Mesenchymal stem cell (in vitro differentiated cells and primary cell): Measurements from ENCODE around the gene ESR1.

Experiments
- DNase-seq: peaks from one replicate; pipeline ENCODE4 v3.0.0-alpha.2; 2013
- H2AFZ ChIP-seq: one replicate; pipeline ENCODE4 v1.6.1; 2013; ENCODE audit warnings: low read depth, mild to moderate bottlenecking, control low read depth, inconsistent platforms, low read length, moderate library complexity
- H2AK5ac ChIP-seq: 2 replicates; pipeline ENCODE4 v1.6.1; 2013; ENCODE audit warnings: low read length, moderate library complexity, mild to moderate bottlenecking, inconsistent platforms; ENCODE audit not compliant: severe bottlenecking
- H2BK120ac ChIP-seq: one replicate; pipeline ENCODE4 v1.6.1; 2013; ENCODE audit warnings: low read depth, mild to moderate bottlenecking, inconsistent platforms, low read length, moderate library complexity
- H2BK12ac ChIP-seq, 2 experiments: one replicate each; pipeline ENCODE4 v1.6.1; 2013; ENCODE audit warnings: inconsistent platforms in 2 of 2, low read length in 2 of 2, mild to moderate bottlenecking in 2 of 2, moderate library complexity in 2 of 2, control low read depth in 1 of 2
- H2BK15ac ChIP-seq: one replicate; pipeline ENCODE4 v1.6.1; 2013; ENCODE audit warnings: mild to moderate bottlenecking, low read depth, inconsistent platforms; ENCODE audit not compliant: poor library complexity, severe bottlenecking
- H2BK5ac ChIP-seq: 2 replicates; pipeline ENCODE4 v1.6.1; 2013; ENCODE audit warnings: low read depth, mild to moderate bottlenecking, low read length, control low read depth, inconsistent platforms; ENCODE audit not compliant: poor library complexity, severe bottlenecking
- H3K14ac ChIP-seq, 2 experiments: one replicate each; pipeline ENCODE4 v1.6.1; 2013; ENCODE audit warnings: inconsistent platforms in 2 of 2, low read length in 2 of 2, control low read depth in 1 of 2, mild to moderate bottlenecking in 1 of 2, moderate library complexity in 1 of 2
- H3K18ac ChIP-seq, 2 experiments: one replicate each; pipeline ENCODE4 v1.6.1; 2013; ENCODE audit warnings: inconsistent platforms in 2 of 2, low read length in 2 of 2, control low read depth in 1 of 2, low read depth in 1 of 2, mild to moderate bottlenecking in 1 of 2
- H3K23ac ChIP-seq, 2 experiments: one replicate each; pipeline ENCODE4 v1.6.1; 2013; ENCODE audit warnings: inconsistent platforms in 2 of 2, low read length in 2 of 2, mild to moderate bottlenecking in 2 of 2, moderate library complexity in 2 of 2, control low read depth in 1 of 2
- H3K27ac ChIP-seq: 2 replicates; pipeline ENCODE4 v1.5.1; 2013; ENCODE audit warnings: mild to moderate bottlenecking, moderate library complexity, low read length, control low read depth, inconsistent platforms; ENCODE audit not compliant: poor library complexity, severe bottlenecking
- H3K27me3 ChIP-seq, 2 experiments: 2 replicates each; pipeline versions ENCODE4 v1.6.1 to v1.7.0; 2013; ENCODE audit warnings: low read length in 2 of 2, mild to moderate bottlenecking in 2 of 2, moderate library complexity in 2 of 2, control low read depth in 1 of 2, inconsistent platforms in 1 of 2; ENCODE audit not compliant: control insufficient read depth in 1 of 2, insufficient read depth in 1 of 2
- H3K36me3 ChIP-seq, 2 experiments: 2 replicates each; pipeline versions ENCODE4 v1.6.1 to v1.7.0; 2013; ENCODE audit warnings: low read length in 2 of 2, control low read depth in 1 of 2, inconsistent platforms in 1 of 2, low read depth in 1 of 2, mild to moderate bottlenecking in 1 of 2; ENCODE audit not compliant: insufficient read depth in 2 of 2, control insufficient read depth in 1 of 2
- H3K4ac ChIP-seq, 2 experiments: one replicate each; pipeline ENCODE4 v1.6.1; 2013; ENCODE audit warnings: inconsistent platforms in 2 of 2, low read length in 2 of 2, mild to moderate bottlenecking in 2 of 2, moderate library complexity in 2 of 2, control low read depth in 1 of 2, low read depth in 1 of 2
- H3K4me1 ChIP-seq: 2 replicates; pipeline ENCODE4 v1.6.1; 2013; ENCODE audit warnings: low read depth, low read length, control low read depth; ENCODE audit not compliant: control insufficient read depth, insufficient read depth
- H3K4me2 ChIP-seq: 2 replicates; pipeline ENCODE4 v1.6.1; 2013; ENCODE audit warnings: low read length, mild to moderate bottlenecking, inconsistent platforms; ENCODE audit not compliant: poor library complexity, severe bottlenecking
- H3K4me3 ChIP-seq, 2 experiments: 2 replicates each; pipeline versions ENCODE4 v1.5.1 to v1.7.0; 2013; ENCODE audit warnings: low read length in 2 of 2, mild to moderate bottlenecking in 2 of 2, control low read depth in 1 of 2, low read depth in 1 of 2; ENCODE audit not compliant: insufficient read depth in 1 of 2
- H3K79me1 ChIP-seq: replicated peaks from 2 replicates; pipeline ENCODE4 v1.6.1; 2013; ENCODE audit warnings: mild to moderate bottlenecking, control low read depth, low read length, inconsistent platforms; ENCODE audit not compliant: poor library complexity, severe bottlenecking
- H3K9ac ChIP-seq: 2 replicates; pipeline ENCODE4 v1.7.0; 2013; ENCODE audit warnings: mild to moderate bottlenecking, low read length, moderate library complexity
- H3K9me3 ChIP-seq: 2 replicates; pipeline ENCODE4 v1.7.0; 2013; ENCODE audit warnings: mild to moderate bottlenecking, low read length; ENCODE audit not compliant: control insufficient read depth
- H4K8ac ChIP-seq: one replicate; pipeline ENCODE4 v1.6.1; 2013; ENCODE audit warnings: inconsistent platforms, mild to moderate bottlenecking, low read length, moderate library complexity
- H4K91ac ChIP-seq: one replicate; pipeline ENCODE4 v1.6.1; 2013; ENCODE audit warnings: mild to moderate bottlenecking, low read length, inconsistent platforms
- WGBS: methylation state at CpG from one replicate; pipeline ENCODE4 v1.1.7; 2013; ENCODE audit warnings: mixed read lengths; 5-methylcytosine and 5-hydroxymethylcytosine counted together

ESR1 gene

DNA sequence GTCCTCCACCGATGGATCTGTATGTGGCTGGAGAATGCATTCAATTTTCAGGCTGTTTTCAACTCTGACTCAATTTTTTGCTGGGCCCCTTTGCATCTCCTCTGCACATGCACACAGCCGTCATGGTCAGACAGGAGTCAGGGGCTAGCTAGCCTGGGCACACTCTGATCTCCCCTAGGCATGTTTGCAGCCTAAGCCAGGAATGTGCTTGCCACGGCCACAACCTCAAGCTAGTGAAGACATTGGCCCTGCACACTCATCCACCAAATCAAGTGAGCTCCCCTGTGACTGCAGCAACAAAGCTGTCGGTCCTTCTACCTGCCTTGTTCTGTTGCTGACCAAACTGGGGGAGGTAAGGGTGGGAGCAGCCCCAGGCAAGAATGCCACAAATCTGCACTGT lies 300.5 kb downstream of the ESR1 start:
- H3K36me3 ChIP-seq: no peaks in the 10 kb centered on the region
- no peak overlapping the region for H3K4me2 ChIP-seq
- no peak overlapping the region for H3K23ac ChIP-seq
- H4K8ac ChIP-seq: no peak overlapping the region
- H2BK12ac ChIP-seq: no peak overlapping the region
- 65% methylated on average over 4 of the region's 4 CpGs for WGBS
- H3K79me1 ChIP-seq: no peaks in the 10 kb centered on the region
- no peaks in the 10 kb centered on the region for H3K27me3 ChIP-seq
- no peak overlapping the region for H3K14ac ChIP-seq
- H2BK120ac ChIP-seq: no peak overlapping the region
- H2BK15ac ChIP-seq: no peak overlapping the region
- DNase-seq: no peak
- no peak overlapping the region for H3K27ac ChIP-seq
- H3K4me1 ChIP-seq: no peaks in the 10 kb centered on the region
- H3K9ac ChIP-seq: no peak overlapping the region
- H2AFZ ChIP-seq: no peak overlapping the region
- H2AK5ac ChIP-seq: no peak overlapping the region
- H3K4ac ChIP-seq: no peak overlapping the region
- H3K18ac ChIP-seq: no peak overlapping the region
- no peaks in the 10 kb centered on the region for H3K9me3 ChIP-seq
- no peak overlapping the region for H4K91ac ChIP-seq
- no peak overlapping the region for H2BK5ac ChIP-seq
- H3K4me3 ChIP-seq: no peak overlapping the region

DNA sequence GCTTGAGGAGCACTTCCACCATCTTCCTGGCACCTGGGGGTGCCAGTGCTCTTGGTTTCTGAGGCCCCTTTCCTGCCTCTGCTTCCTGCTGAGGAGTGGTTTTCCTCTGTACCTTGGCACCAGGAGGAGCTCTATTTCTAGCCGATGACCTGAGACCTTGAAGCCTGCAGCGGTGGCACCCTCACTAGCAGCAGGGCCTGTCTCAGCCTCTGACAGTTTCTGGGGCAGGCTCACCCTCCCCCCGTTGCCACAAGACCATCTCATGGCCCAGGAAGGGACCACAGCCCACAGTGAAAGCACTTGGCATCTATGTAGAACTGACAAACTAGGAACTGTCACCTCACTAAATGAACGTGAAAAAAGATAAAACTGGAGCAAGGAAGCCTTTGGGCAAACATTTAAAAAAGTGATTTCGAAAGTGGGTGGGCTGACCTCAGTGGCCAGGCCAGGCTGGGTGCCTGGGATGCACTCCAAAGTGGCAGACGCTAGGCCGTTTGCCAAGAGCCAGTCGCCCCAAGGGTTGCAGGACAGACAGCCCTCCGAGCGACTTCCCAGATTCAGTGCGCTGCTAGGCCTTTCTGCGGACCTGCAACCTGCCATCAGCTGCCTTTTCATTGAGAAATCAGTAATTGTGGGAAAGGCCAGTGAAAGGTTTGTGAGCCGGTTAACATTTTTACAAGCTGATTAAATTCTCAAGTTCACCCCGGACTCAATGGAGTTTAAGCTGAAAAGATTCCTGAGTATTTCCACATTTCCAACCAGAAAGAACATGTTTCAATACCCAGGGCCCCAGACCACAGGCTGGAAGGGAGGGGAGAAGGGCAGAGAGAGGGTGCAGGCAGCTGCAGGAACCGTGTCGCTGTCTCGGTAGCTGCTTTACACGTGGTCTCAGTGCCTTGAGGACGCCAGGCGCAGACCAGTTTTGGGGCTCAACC lies 303.7 kb downstream of the ESR1 start:
- Histone ChIP-seq H3K27me3 (no peaks in the 10 kb centered on the region), H2BK12ac (no peak overlapping the region), H4K91ac (no peak overlapping the region), H3K4me2 (no peak overlapping the region), H2BK15ac (no peak overlapping the region), H3K23ac (no peak overlapping the region), H3K18ac (no peak overlapping the region), H2BK5ac (no peak overlapping the region), H3K9me3 (no peaks in the 10 kb centered on the region), H2BK120ac (no peak overlapping the region), H2AK5ac (no peak overlapping the region), H3K4me1 (no peaks in the 10 kb centered on the region), H3K27ac (no peak overlapping the region), H3K4ac (no peak overlapping the region), H3K9ac (peak overlapping the region; percentile 5), H3K14ac (no peak overlapping the region), H3K4me3 (peak overlapping the region in 1 of 2 experiments; percentile 11), H3K36me3 (no peaks in the 10 kb centered on the region), H4K8ac (no peak overlapping the region), H2AFZ (no peak overlapping the region), H3K79me1 (no peaks in the 10 kb centered on the region)
- DNase-seq: no peak
- WGBS: 87% methylated on average over 20 of the region's 20 CpGs

- H3K9me3 ChIP-seq: no peaks in the 10 kb centered on the region
- no peak overlapping the region for H2BK5ac ChIP-seq
- no peak overlapping the region for H2AK5ac ChIP-seq
- H3K27me3 ChIP-seq: no peaks in the 10 kb centered on the region
- no peaks in the 10 kb centered on the region for H3K36me3 ChIP-seq
- H2AFZ ChIP-seq: no peak overlapping the region
- H4K8ac ChIP-seq: no peak overlapping the region
- no peak overlapping the region for H3K18ac ChIP-seq
- H2BK12ac ChIP-seq: no peak overlapping the region
- H3K27ac ChIP-seq: no peak overlapping the region
- H2BK15ac ChIP-seq: no peak overlapping the region
- H3K4me1 ChIP-seq: no peaks in the 10 kb centered on the region
- H3K4me3 ChIP-seq: no peak overlapping the region
- no peak overlapping the region for H3K4ac ChIP-seq
- no peak for DNase-seq
- H3K4me2 ChIP-seq: no peak overlapping the region
- H4K91ac ChIP-seq: no peak overlapping the region
- no peak overlapping the region for H3K14ac ChIP-seq
- H3K23ac ChIP-seq: peak overlapping the region in 1 of 2 experiments; percentile 25
- WGBS: 89% methylated on average over 15 of the region's 15 CpGs
- no peak overlapping the region for H3K9ac ChIP-seq
- H3K79me1 ChIP-seq: no peaks in the 10 kb centered on the region
- H2BK120ac ChIP-seq: no peak overlapping the region
Measured at GRCh38 chr6:152112491-152113261, 305.2 kb downstream of the ESR1 start.
